ENCODE measurements around the gene DNMT3B. TPM values are rescaled to one million over a fixed set of nuclear protein-coding genes. Genes with fewer than 3 reads are reported as not detected.

Gene DNMT3B
- total and polyA plus RNA-seq, 9 of the 15 experiments (the other 6 are each of a cell fraction or from before 2014, with no cell fraction given): 9.3 to 74.8 (median 49.1) TPM

- no peak for TF ChIP-seq ETV6 (IDR thresholded peaks at IDR 0.05; ENCODE audit: borderline replicate concordance in 1 of 2, low read depth in 2 of 2, low read length in 1 of 2)
- no peak for TF ChIP-seq ETV6 (CRISPR knock-in tag; IDR thresholded peaks at IDR 0.05; ENCODE audit: borderline replicate concordance)
- TF ChIP-seq CHAMP1 (IDR thresholded peaks at IDR 0.05): no peak
- no peak for TF ChIP-seq EGR1 (conservative IDR thresholded peaks at IDR 0.05)
- TF ChIP-seq MYC (IDR thresholded peaks at IDR 0.05; ENCODE audit: low read depth, low read length): peak; percentile 51; the same call in 1 of the 2 replicates
- TF ChIP-seq MYC (CRISPR knock-in tag; IDR thresholded peaks at IDR 0.05; ENCODE audit: borderline replicate concordance, low read depth): no peak
- no peak for TF ChIP-seq ZNF707 (CRISPR knock-in tag; conservative IDR thresholded peaks at IDR 0.05)
- TF ChIP-seq ZNF277 (CRISPR knock-in tag; IDR thresholded peaks at IDR 0.05; ENCODE audit: borderline replicate concordance): no peak
- no peak for TF ChIP-seq RBM22 (IDR thresholded peaks at IDR 0.05; ENCODE audit: low read depth, low read length, poor library complexity, severe bottlenecking)
- TF ChIP-seq ZNF696 (CRISPR knock-in tag; conservative IDR thresholded peaks at IDR 0.05): no peak
- no peak for TF ChIP-seq NFATC3 (IDR thresholded peaks at IDR 0.05)
- TF ChIP-seq PHF21A (IDR thresholded peaks at IDR 0.05; ENCODE audit: borderline replicate concordance, low read depth): no peak
- no peak for TF ChIP-seq HEY1 (CRISPR knock-in tag; IDR thresholded peaks at IDR 0.05; ENCODE audit: borderline replicate concordance)
- TF ChIP-seq ARNT (IDR thresholded peaks at IDR 0.05): no peak
- TF ChIP-seq RNF2 (IDR thresholded peaks at IDR 0.05): no peak
- no peak for TF ChIP-seq STAT5A (IDR thresholded peaks at IDR 0.05; ENCODE audit: borderline replicate concordance, low read length)
- no peak for TF ChIP-seq GTF2F1 (IDR thresholded peaks at IDR 0.05; ENCODE audit: low read depth, low read length)
- peak; percentile 33 for TF ChIP-seq USF1 (CRISPR knock-in tag; IDR thresholded peaks at IDR 0.05)
- TF ChIP-seq ARID4B (CRISPR knock-in tag; IDR thresholded peaks at IDR 0.05): peak; percentile 56; the same call in 1 of the 2 replicates
Measured at GRCh38 chr20:32764005-32764960, 2.1 kb downstream of the DNMT3B start (continued).

Data from K562 (cell line).